PC-9 (cell line): Measurements from ENCODE around the gene DNA2. TPM values are rescaled to one million over a fixed set of nuclear protein-coding genes. Genes with fewer than 3 reads are reported as not detected.

Experiments used
- BruUV-seq: library from RNA; stranded (reverse); fragments of 400-500 nt; replicated peaks from 2 replicates; lab custom pipeline; 2021; lab: Mats Ljungman, UMichigan
- CTCF ChIA-PET: fragments of 300-600 bp; sonication (Branson Sonifier 250); formaldehyde crosslinking; loops from one replicate; lab custom pipeline; 2022; ENCODE audit warnings: antibody characterized with exemption; lab: Charles Lee
- POLR2A ChIA-PET: fragments of 300-600 bp; sonication (Branson Sonifier 250); formaldehyde crosslinking; loops from one replicate; lab custom pipeline; 2022; ENCODE audit warnings: antibody characterized with exemption; ENCODE audit not compliant: unreplicated experiment; lab: Charles Lee
- DNase-seq, 2 experiments: peaks; one replicate each; pipeline versions ENCODE4 v3.0.0 to v3.0.0-alpha.2; 2015 to 2022; ENCODE audit warnings: mixed read lengths in 1 of 2
- H2AFZ ChIP-seq: fragments of 200-600 bp; sonication (generic); 2 replicates; pipeline ENCODE4 v1.8.1; 2017; ENCODE audit warnings: antibody characterized with exemption
- H3F3A ChIP-seq: fragments of 200-600 bp; sonication (generic); 2 replicates; pipeline ENCODE4 v1.8.1; 2017; ENCODE audit warnings: antibody characterized with exemption, mild to moderate bottlenecking, low read depth; ENCODE audit not compliant: insufficient read depth
- H3K27ac ChIP-seq: fragments of 200-600 bp; sonication (generic); 2 replicates; pipeline ENCODE4 v1.6.1; 2016; ENCODE audit warnings: mixed run types
- H3K27me3 ChIP-seq: fragments of 200-600 bp; sonication (generic); 2 replicates; pipeline ENCODE4 v1.6.1; 2016; ENCODE audit warnings: low read depth, mixed run types; ENCODE audit not compliant: insufficient read depth
- H3K36me3 ChIP-seq: fragments of 200-600 bp; sonication (generic); 2 replicates; pipeline ENCODE4 v1.6.1; 2016; ENCODE audit warnings: low read depth, mixed run types
- H3K4me1 ChIP-seq: fragments of 200-600 bp; sonication (generic); replicated peaks from 2 replicates; pipeline ENCODE4 v1.6.1; 2016; ENCODE audit warnings: mixed run types; ENCODE audit not compliant: insufficient read depth
- H3K4me2 ChIP-seq: fragments of 200-600 bp; sonication (generic); 2 replicates; pipeline ENCODE4 v1.6.1; 2017; ENCODE audit warnings: mixed run types
- H3K4me3 ChIP-seq: fragments of 200-600 bp; sonication (generic); 2 replicates; pipeline ENCODE4 v1.6.1; 2016; ENCODE audit warnings: mixed run types
- H3K79me2 ChIP-seq: fragments of 200-600 bp; sonication (generic); 2 replicates; pipeline ENCODE4 v1.6.1; 2017; ENCODE audit warnings: low read depth, mixed run types
- H3K9me2 ChIP-seq: fragments of 200-600 bp; sonication (generic); 2 replicates; pipeline ENCODE4 v1.8.1; 2017; ENCODE audit warnings: mild to moderate bottlenecking; ENCODE audit not compliant: insufficient read depth
- H3K9me3 ChIP-seq: fragments of 200-600 bp; sonication (generic); 2 replicates; pipeline ENCODE4 v1.8.1; 2016; ENCODE audit warnings: low read depth; ENCODE audit not compliant: insufficient read depth
- H4K20me1 ChIP-seq: fragments of 200-600 bp; sonication (generic); 2 replicates; pipeline ENCODE4 v1.8.1; 2017; ENCODE audit not compliant: insufficient read depth
- EZH2 ChIP-seq: fragments of 200-600 bp; sonication (generic); IDR thresholded peaks from 2 replicates; pipeline ENCODE4 v1.8.0; 2017; ENCODE audit warnings: antibody characterized with exemption, low read depth
- intact Hi-C: fragments of 100-400 bp; cut with micrococcal nuclease; formaldehyde crosslinking; loops from one replicate; pipeline ENCODE4 v1.10.0; 2022; ENCODE audit not compliant: unreplicated experiment
- total RNA-seq: library from RNA; stranded (reverse); gene quantifications from 2 replicates; pipeline ENCODE4 v1.2.3, GENCODE V29; 2021
- TF ChIP-seq, protein P1 (sequence below): fragments of 200-600 bp; sonication (generic); conservative IDR thresholded peaks from 2 replicates; pipeline ENCODE4 v1.6.1; 2017; ENCODE audit warnings: mixed run types, antibody characterized with exemption, mild to moderate bottlenecking, moderate library complexity

DNA2 gene
- total RNA-seq, 1 experiment from 2014 or later: 33.4 TPM

- Histone ChIP-seq H3K4me3 (peak overlapping the region; percentile 66), H4K20me1 (peaks cover 22% of the 10 kb centered on the region), H3K27ac (peak overlapping the region; percentile 60), H2AFZ (peak overlapping the region; percentile 99), H3K79me2 (peaks cover 55% of the 10 kb centered on the region), H3K4me2 (peak overlapping the region; percentile 89), H3K27me3 (no peaks in the 10 kb centered on the region), H3K9me2 (no peaks in the 10 kb centered on the region), H3F3A (no peaks in the 10 kb centered on the region), H3K9me3 (no peaks in the 10 kb centered on the region), H3K36me3 (peaks cover 2% of the 10 kb centered on the region; the same call in 1 of the 2 replicates), H3K4me1 (peaks cover 9% of the 10 kb centered on the region)
- BruUV-seq: no TSS peak
- CTCF ChIA-PET: interaction anchor here (0.6 to 0.9 kb wide), 7 partner anchors 8 to 712 kb away, joined by 3 to 5 read pairs (median 3); partner anchors contain the start of gene DNA2
- TF ChIP-seq EZH2: no peak
- TF ChIP-seq, protein P1, sequence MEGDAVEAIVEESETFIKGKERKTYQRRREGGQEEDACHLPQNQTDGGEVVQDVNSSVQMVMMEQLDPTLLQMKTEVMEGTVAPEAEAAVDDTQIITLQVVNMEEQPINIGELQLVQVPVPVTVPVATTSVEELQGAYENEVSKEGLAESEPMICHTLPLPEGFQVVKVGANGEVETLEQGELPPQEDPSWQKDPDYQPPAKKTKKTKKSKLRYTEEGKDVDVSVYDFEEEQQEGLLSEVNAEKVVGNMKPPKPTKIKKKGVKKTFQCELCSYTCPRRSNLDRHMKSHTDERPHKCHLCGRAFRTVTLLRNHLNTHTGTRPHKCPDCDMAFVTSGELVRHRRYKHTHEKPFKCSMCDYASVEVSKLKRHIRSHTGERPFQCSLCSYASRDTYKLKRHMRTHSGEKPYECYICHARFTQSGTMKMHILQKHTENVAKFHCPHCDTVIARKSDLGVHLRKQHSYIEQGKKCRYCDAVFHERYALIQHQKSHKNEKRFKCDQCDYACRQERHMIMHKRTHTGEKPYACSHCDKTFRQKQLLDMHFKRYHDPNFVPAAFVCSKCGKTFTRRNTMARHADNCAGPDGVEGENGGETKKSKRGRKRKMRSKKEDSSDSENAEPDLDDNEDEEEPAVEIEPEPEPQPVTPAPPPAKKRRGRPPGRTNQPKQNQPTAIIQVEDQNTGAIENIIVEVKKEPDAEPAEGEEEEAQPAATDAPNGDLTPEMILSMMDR: no peak
- POLR2A ChIA-PET: interaction anchor here (0.6 to 0.7 kb wide), 4 partner anchors 22 to 523 kb away, joined by 3 to 4 read pairs (median 4); no protein-coding TSS in a partner anchor
- intact Hi-C loops: loop anchor here (10.0 kb wide), 1 partner anchor 499 kb away; the partner anchor contains the start of gene DDX50
- DNase-seq: peak in 1 of 2 experiments; percentile 52
Measured at GRCh38 chr10:68406111-68406814, 65.5 kb downstream of the DNA2 start.

DNA sequence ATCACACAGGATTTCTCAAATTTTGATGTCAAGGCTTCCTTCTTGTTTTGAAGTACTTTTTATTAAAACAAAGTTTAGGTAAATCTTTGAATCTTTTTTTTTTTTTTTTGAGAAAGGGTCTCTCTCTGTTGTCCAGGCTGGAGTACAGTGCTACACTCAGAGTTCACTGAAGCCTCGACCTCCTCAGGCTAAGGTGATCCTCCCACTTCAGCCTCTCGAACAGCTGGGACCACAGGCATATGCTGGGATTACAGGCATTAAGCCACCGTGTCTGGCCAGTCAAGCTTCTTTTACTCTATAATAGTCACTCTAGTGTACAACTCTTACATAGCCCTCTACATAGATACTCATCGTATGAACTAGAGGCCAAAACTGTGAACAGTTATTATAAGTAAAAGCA is 68.1 kb downstream of the DNA2 start:
- TF ChIP-seq EZH2: no peak
- TF ChIP-seq, protein P1: no peak
- H3K27ac ChIP-seq: no peak overlapping the region
- H3K9me2 ChIP-seq: no peaks in the 10 kb centered on the region
- no peaks in the 10 kb centered on the region for H3K27me3 ChIP-seq
- intact Hi-C loops: loop anchor here (10.0 kb wide), 1 partner anchor 501 kb away; the partner anchor contains the start of gene DDX50
- no peaks in the 10 kb centered on the region for H3K9me3 ChIP-seq
- H2AFZ ChIP-seq: no peak overlapping the region
- BruUV-seq: no TSS peak
- peaks cover 55% of the 10 kb centered on the region for H3K79me2 ChIP-seq
- ChIA-PET CTCF (interaction anchor here (0.6 kb wide), 1 partner anchor 26 kb away, joined by 3 read pairs; no protein-coding TSS in a partner anchor), POLR2A (no interaction called here)
- H3F3A ChIP-seq: no peaks in the 10 kb centered on the region
- peaks cover 15% of the 10 kb centered on the region for H3K36me3 ChIP-seq
- H3K4me2 ChIP-seq: no peak overlapping the region
- H4K20me1 ChIP-seq: peaks cover 22% of the 10 kb centered on the region
- H3K4me3 ChIP-seq: no peak overlapping the region
- no peak for DNase-seq
- peaks cover 9% of the 10 kb centered on the region for H3K4me1 ChIP-seq

DNA sequence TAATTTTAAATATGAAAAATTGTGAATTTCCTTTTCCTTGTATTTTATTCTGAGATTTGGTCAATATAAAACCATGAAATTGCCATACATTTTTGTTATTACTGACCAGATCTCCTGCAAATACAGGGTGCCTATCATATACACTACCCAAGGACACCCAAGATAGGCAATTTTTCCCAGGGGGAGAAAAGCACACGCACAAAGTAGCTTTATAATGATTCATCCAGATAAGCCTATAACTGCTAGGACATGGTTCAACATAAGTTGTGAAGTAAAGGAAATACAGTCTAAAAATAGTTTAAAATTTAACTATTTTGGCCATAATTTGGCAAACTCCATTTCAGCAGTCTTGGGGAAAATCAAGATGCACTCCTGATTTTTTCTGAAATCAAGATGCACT is 69.5 kb downstream of the DNA2 start:
- no TSS peak for BruUV-seq
- peaks cover 15% of the 10 kb centered on the region for H3K36me3 ChIP-seq
- no peaks in the 10 kb centered on the region for H3F3A ChIP-seq
- no peak overlapping the region for H3K4me2 ChIP-seq
- H3K4me1 ChIP-seq: peaks cover 9% of the 10 kb centered on the region
- H2AFZ ChIP-seq: no peak overlapping the region
- ChIA-PET CTCF (interaction anchor here (0.6 to 0.7 kb wide), 2 partner anchors 101 to 366 kb away, joined by 3 to 6 read pairs; no protein-coding TSS in a partner anchor), POLR2A (no interaction called here)
- intact Hi-C loops: loop anchor here (10.0 kb wide), 1 partner anchor 503 kb away; the partner anchor contains the start of gene DDX50
- TF ChIP-seq, protein P1: no peak
- TF ChIP-seq EZH2: no peak
- H3K4me3 ChIP-seq: no peak overlapping the region
- no peaks in the 10 kb centered on the region for H3K9me3 ChIP-seq
- H3K27me3 ChIP-seq: no peaks in the 10 kb centered on the region
- no peak for DNase-seq
- peaks cover 22% of the 10 kb centered on the region for H4K20me1 ChIP-seq
- H3K27ac ChIP-seq: no peak overlapping the region
- H3K9me2 ChIP-seq: no peaks in the 10 kb centered on the region
- peaks cover 55% of the 10 kb centered on the region for H3K79me2 ChIP-seq
